NCI-H526 (cell line): ENCODE measurements around the gene PRICKLE2.

Experiments used
- DNase-seq, 2 experiments: peaks; one replicate each; lab custom pipeline; 2025; lab: John Stamatoyannopoulos, UW

Gene PRICKLE2

GRCh38 chr3:64220161-64220914, 4.9 kb downstream of the PRICKLE2 start:
- no peak for DNase-seq

- DNase-seq: no peak
Observed at GRCh38 chr3:64218746-64219145, 6.5 kb downstream of the PRICKLE2 start.

GRCh38 chr3:64218329-64218728, 6.9 kb downstream of the PRICKLE2 start:
- no peak for DNase-seq

GRCh38 chr3:64216274-64217147, 8.8 kb downstream of the PRICKLE2 start:
- DNase-seq: no peak

GRCh38 chr3:64215559-64215958, 9.7 kb downstream of the PRICKLE2 start:
- no peak for DNase-seq

- DNase-seq: no peak
Observed at GRCh38 chr3:64215103-64215502, 10.2 kb downstream of the PRICKLE2 start.

- no peak for DNase-seq
Observed at GRCh38 chr3:64214381-64215018, 10.8 kb downstream of the PRICKLE2 start.

GRCh38 chr3:64213962-64214379, 11.3 kb downstream of the PRICKLE2 start:
- DNase-seq: no peak

GRCh38 chr3:64213224-64213878, 11.9 kb downstream of the PRICKLE2 start:
- DNase-seq: no peak

- DNase-seq: no peak
Observed at GRCh38 chr3:64209866-64210621, 15.2 kb downstream of the PRICKLE2 start.

- no peak for DNase-seq
Observed at GRCh38 chr3:64207289-64208080, 17.8 kb downstream of the PRICKLE2 start.

- no peak for DNase-seq
Observed at GRCh38 chr3:64203969-64204908, 21.0 kb downstream of the PRICKLE2 start.

GRCh38 chr3:64203216-64203615, 22.1 kb downstream of the PRICKLE2 start:
- DNase-seq: no peak

- DNase-seq: no peak
Observed at GRCh38 chr3:64199932-64200331, 25.3 kb downstream of the PRICKLE2 start.

GRCh38 chr3:64196236-64196929, 28.9 kb downstream of the PRICKLE2 start:
- no peak for DNase-seq

GRCh38 chr3:64195789-64196188, 29.5 kb downstream of the PRICKLE2 start:
- DNase-seq: no peak

GRCh38 chr3:64191822-64192221, 33.4 kb downstream of the PRICKLE2 start:
- no peak for DNase-seq
